Measurements from ENCODE around the gene MCRS1.
"Not testable (repeated sequence)": the region's sequence is repeated elsewhere in the genome, so short reads cannot be mapped to it uniquely, and the experiment has no call there.

MCRS1 gene, protein sequence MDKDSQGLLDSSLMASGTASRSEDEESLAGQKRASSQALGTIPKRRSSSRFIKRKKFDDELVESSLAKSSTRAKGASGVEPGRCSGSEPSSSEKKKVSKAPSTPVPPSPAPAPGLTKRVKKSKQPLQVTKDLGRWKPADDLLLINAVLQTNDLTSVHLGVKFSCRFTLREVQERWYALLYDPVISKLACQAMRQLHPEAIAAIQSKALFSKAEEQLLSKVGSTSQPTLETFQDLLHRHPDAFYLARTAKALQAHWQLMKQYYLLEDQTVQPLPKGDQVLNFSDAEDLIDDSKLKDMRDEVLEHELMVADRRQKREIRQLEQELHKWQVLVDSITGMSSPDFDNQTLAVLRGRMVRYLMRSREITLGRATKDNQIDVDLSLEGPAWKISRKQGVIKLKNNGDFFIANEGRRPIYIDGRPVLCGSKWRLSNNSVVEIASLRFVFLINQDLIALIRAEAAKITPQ

DNA sequence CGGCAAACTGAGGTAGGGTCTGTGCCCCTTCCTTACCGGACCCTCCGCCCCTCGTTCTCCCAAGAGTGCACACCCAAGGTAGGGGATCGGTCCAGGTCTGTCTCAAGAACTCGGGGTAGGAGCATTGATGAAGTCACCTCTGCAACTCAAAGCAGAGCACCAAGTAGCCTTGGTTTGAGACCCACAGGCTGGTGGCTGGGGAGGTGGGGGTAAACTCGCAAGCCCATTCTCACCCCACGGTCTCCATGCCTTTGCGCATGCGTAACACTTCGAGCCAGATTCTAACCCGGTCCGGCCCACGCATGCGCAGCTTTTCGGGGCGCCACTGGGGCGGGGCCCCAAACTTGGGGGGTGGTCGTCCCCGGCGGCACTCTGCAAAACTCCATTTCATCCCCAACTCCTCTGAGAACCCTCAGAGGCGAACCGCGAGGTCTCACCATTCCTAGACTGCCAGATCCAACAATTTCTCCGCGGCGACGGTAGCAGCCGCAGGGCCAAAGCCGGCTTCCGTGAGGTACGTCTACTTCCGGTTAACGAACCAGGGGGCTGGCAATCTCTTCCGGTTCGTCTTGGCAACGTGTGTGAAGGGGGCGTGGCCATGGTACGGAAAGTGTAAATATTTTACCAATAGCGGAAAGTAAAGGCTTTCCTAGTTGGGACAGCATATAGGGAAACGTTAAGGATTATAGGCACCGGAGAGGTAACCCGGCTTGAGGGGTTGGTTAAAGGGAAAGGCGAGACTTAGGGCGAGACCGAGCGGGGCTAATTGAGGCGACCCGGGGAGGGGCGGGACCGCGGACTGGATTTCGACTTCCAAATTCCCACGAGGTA lies at the start of gene MCRS1:
TSS of gene MCRS1 (minus strand) at position 532 of the 831 bp plus-strand sequence. CDS start 1,411 bp downstream, outside the sequence.
- peak; percentile 86 for DNase-seq

DNA sequence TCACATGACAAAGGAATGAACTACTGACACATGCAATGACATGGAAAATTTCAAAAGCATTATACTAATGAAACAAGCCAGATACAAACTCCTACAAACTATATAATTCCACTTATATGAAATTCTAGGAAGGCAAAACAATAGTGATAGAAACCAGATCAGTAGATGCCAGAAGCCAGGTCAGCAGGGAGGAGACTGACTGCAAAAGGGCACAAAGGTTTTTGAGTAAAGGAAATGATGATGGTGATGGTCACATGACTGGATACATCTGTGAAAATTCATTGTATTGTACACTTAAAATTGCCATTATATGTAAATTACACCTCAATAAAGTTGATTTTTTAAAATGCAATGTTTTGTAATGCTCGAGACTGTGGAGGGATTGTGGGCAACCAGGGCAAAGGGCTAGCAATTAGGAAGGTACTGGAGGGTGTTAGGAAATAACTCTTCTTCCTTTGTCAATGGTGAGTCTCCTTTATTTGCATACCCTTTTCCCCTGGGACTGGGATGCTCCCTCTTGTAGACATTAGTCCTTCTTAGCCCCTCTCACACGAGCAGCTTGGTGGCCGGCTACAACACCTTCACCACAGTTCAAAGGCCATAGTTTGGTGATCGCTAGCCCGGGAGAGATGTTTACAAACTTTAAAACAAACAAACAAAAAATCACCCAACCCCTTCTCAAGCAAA lies 48.7 kb upstream of the MCRS1 start:
- DNase-seq = no peak

GRCh38 chr12:49615725-49616124 lies 47.8 kb upstream of the MCRS1 start:
- no peak for DNase-seq

DNA sequence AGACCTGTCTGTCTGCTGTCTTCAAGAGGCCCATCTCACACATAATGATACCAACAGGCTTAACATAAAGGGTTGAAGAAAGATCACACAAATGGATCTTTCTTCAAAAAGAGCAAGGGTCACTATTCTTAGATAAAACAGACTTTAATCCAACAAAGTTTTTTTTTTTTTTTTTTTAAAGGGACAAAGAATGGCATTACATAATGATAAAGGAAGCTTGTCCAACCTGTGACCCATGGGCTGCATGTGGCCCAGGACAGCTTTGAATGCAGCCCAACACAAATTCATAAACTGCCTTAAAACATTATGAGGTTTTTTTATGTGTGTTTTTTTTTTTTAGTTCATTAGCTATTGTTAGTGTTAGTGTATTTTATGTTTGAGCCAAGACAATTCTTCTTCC lies 44.3 kb upstream of the MCRS1 start:
- DNase-seq = no peak

GRCh38 chr12:49610785-49611184 lies 42.8 kb upstream of the MCRS1 start:
- not testable (repeated sequence) for DNase-seq

GRCh38 chr12:49609875-49610154 lies 41.9 kb upstream of the MCRS1 start:
- DNase-seq = no peak

DNA sequence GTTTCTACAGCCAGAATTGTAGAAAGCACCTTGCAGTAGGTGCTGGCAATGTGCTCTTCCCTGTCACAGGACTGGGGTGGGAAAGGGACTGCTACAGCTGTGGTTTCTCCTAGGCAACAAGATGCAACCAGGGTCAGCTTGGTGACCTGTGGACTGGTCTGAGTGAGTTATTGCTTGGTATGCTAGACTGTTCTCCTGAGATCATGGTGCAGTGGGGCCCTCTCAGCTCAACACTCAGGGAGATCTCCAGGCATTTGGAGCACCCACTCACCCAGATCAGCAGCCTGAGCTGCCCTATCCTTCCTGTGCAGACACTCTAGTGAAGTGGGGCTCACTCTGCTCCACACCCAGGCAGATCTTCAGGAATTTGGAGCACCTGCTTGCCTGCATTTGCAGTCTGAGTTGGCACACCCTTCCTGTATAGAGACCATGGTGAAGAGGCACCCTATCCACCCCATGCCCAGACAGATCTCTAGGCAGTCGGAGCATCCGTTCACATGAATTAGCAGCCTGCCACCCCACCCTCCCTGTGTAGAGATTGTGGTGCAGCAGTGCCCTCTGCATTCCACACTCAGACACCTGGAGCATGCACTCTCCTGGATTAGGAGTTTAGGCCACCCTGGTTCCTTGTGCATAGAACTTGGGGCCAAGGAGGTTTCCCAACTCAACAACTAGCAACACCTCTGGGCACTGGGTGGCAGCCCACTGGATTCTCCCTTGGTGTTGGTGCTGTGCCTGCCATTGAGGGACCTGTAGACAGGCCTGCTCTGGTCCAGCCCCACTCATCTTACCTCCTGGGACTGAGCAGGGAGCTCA lies 41.3 kb upstream of the MCRS1 start:
- no peak for DNase-seq

DNA sequence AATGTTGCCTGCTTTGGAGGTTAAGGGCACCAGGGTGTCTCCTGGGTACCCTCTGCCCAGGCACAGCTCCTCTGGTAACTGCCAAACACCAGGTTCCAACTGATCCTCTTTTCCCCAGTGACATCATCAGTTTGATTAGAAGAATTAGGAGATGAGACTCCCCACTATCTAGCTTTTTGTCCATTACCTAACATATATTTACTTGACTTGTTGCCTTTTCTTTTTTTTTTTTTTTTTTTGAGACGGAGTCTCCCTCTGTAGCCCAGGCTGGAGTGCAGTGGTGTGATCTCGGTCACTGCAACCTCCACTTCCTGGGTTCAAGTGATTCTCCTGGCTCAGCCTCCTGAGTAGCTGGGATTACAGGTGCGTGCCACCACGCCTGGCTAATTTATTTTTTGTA lies 37.6 kb upstream of the MCRS1 start, which contains the start of gene FAM186B:
TSS of gene FAM186B (minus strand) at position 101 of the 400 bp plus-strand sequence. CDS start 162 bp downstream, outside the sequence.
- DNase-seq = not testable (repeated sequence)

GRCh38 chr12:49604856-49605255 lies 36.9 kb upstream of the MCRS1 start:
- no peak for DNase-seq

GRCh38 chr12:49603721-49604120 lies 35.8 kb upstream of the MCRS1 start:
- no peak for DNase-seq

- DNase-seq = no peak
These were observed 32.0 kb upstream of the MCRS1 start for GRCh38 chr12:49599961-49600360.

GRCh38 chr12:49598527-49598926 lies 30.6 kb upstream of the MCRS1 start:
- DNase-seq = no peak

GRCh38 chr12:49588721-49589516 lies 21.0 kb upstream of the MCRS1 start:
- DNase-seq = no peak

GRCh38 chr12:49588281-49588680 lies 20.3 kb upstream of the MCRS1 start:
- DNase-seq = no peak

- no peak for DNase-seq
These were observed 19.4 kb upstream of the MCRS1 start for GRCh38 chr12:49587174-49587908.

- DNase-seq = no peak
These were observed 17.8 kb upstream of the MCRS1 start for GRCh38 chr12:49585477-49586459.

DNA sequence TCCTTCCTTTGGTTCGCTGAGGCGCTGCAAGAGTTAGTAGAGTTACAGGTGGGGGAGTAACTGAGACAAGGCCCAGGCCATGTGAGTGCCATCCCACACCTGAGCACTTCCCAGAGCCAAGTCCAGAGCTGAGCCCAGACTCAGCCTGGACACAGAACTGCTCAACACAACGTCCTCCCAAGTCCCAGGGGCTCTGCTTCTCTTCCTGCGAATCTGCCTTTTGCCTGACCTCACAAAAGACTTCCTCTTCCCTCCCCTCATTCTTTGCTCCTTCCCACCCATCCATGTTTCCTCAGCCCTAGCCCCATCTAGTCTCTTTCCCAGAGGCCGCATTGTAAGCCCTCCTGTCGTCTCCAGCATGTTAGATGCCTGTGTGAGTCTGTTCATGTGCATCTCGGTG lies 16.6 kb upstream of the MCRS1 start:
- no peak for DNase-seq

GRCh38 chr12:49583366-49584094 lies 15.6 kb upstream of the MCRS1 start:
- no peak for DNase-seq

- DNase-seq = no peak
These were observed 14.9 kb upstream of the MCRS1 start for GRCh38 chr12:49582850-49583249.

Measured in KG1 (cell line).